GM19099 (cell line): ENCODE data around the gene RSPRY1.

ENCODE experiments used
- POLR2A ChIP-seq: IDR thresholded peaks from 3 replicates; pipeline ENCODE4 v1.6.1; 2011; ENCODE audit warnings: low read depth; ENCODE audit not compliant: insufficient read length; ENCODE audit errors: extremely low read depth

RSPRY1 gene

DNA sequence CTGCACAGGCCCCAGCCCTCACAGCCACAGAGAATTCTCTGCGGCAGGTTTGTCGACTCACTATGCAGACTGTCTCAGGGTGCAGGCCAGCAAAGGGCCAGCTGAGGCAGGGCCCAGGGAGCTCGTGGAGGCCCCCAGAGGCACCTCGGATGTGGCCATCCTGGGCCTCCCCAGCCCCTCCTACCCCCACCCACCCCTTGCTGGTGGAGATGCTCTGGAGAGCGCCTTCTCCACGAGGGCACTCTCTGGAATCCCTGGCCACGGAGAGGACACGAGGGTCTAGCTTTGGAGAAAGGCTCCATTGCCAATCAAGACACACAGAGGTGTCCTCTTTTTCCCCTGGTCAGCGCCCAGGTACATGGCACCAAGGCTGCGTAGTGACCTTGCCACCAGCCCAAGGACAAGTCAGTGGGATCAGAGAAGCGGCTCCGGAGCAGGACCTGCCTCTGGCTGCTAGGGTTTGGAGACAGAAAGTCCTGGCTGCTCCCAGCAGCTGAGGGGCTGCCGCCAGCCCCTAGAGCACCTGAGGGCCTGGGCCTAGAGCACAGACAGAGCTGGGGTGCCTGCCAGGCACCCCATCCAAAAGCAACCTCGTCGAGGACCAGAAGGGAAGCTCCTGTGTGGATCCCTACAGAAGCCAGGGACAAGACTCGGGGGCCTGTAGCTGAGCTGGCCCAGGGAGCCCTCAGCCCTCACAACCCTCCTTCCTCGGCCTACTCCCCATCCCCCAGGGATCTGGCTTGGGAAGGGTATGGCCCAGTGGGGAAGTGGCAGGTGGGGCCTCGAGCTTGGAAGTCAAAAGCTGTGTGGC lies 77.6 kb downstream of the RSPRY1 start:
- no peak for TF ChIP-seq POLR2A

DNA sequence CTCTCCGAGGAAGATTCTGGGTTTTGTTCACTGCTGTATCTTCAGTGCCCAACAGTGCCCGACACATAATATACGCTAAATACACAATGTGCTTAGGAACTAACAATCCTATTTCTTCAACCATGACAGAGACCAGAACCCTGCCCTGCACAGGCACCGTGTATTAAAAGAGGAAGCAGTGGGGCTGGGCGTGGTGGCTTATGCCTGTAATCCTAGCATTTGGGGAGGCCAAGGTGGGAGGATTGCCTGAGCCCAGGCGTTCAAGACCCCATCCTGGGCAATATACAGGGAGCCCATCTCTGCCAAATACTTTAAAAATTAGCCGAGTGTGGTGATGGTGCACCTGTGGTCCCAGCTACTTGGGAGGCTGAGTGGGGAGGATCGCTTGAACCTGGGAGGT lies 78.3 kb downstream of the RSPRY1 start:
- no peak for TF ChIP-seq POLR2A

DNA sequence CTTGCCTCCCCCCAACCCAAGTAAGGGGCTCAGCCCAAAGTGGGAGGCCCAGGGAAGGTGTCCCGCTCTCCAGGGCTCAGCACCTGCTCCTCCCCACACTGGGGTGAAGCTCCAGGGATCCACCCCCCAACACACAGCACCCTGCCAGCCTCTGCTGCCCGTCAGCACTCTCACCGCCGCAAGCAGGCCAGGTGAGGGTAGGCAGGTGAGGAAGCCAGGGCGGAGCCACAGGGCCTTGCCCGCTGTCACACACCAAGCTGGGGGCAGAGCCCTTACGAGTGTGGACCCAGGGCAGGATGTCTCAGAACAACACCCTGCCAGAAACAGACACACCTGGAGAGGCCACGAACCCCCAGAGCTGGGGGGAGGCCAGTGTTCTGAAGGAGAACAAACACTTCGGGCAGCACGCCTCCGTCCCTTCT lies 78.8 kb downstream of the RSPRY1 start:
- TF ChIP-seq POLR2A, result no peak

DNA sequence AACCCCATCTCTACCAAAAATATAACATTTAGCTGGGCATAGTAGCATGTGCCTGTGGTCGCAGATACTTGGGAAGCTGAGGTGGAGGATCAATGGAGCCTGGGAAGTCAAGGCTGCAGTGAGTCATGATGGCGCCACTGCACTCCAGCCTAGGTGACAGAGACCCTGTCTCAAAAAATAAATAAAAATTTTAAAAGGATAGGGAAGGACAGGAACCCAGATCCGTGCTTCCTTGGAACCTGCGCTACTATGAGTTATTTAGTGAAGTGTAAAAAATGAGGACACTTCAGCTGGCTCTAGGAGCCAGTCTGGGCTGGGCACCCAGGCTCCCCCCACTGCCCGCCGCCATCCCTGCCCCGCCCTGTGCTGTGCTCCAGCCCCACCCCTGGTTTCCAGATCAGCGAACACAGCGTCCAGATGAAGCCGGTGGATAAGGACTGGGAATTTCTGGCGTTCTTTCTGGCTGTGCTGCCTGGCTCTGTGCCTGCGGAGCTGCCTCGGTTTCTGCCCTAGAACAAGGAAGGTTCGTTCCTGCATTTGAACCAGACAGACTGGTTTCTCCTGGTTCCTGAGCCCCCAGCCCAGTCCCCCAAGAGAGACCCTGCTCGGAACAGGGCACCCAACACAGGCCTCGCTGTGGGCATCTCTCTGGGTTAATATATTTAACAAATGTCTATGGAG lies 79.9 kb downstream of the RSPRY1 start:
- no peak for TF ChIP-seq POLR2A

DNA sequence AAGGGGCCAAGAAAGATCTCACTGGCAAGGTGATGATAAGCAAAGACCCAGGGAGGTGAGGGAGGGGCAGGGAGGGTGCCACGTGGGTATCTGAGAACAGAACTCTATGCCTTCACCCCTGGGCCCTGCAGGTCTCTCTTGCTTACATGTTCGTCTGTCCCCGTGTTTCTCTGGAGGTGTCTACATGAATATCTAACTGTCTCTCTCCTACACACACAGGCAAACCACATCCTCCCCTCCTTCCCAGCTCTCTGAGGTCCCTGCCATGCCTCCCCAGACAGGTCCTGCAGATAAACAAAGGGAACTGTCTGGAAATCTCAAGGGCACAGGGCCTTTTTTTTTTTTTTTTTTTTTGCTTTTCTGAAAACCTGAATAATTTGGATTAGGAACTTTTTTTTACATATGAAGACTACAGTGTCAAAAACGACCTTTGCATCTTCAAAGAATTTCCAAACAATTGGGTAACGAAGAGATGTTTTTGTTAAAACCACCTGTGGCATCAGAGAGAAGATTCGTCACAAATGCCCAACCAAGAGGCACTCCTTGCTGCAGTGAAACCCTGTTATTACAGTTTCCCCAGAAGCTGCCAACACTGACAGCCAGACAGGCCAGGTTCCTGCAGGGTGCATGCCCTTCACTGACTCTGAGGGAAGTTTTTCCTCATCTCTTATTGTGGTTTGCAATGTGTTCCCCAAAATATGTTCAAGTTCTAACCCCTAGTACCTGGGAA lies 80.6 kb downstream of the RSPRY1 start:
- no peak for TF ChIP-seq POLR2A

DNA sequence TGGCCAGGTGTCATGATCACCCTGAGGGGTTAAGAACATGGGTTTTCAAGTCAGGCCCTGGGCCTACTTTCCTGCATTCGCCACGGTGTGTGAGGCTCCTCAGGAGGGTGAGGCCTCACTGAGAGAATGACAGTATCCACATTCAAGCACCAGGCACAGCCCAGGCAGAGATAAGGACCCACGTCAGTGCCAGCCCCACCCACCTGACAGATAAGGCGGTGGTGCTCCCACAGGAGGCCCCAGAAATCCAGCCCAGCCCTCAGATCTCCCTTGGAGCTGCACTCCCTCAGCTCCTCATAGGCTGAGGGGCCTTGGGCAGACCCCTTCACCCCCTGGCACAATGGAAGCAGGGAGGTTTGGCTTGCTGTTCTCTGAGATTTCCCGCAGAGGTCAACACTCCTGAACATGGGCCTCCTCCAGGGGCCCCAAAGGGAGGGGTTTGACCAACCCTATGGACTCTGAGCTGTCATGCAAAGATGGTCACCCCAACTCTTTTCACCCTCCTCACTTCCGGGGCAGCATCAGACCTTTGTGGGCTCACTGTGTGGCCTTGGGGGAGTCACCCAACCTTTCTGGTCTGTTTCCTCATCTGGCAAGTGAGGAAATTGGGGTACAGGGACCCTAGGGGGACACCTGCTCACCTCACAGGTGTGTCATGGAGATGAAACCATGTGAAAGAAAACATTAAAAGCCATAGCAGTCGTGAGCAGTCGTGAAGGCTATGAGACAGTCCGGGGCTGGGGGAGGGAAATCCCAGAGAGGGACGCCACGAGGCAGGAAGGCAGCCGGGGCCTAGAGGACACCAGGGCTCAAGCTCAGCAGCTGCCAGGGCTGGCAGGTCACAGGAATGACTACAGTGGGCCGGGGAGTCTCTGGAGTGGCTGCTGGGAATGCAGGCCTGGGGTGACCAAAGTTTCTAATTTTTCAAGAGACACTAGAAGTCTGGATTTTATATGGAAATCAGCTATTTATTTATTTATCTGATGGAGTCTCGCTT lies 83.0 kb downstream of the RSPRY1 start:
- no peak for TF ChIP-seq POLR2A

DNA sequence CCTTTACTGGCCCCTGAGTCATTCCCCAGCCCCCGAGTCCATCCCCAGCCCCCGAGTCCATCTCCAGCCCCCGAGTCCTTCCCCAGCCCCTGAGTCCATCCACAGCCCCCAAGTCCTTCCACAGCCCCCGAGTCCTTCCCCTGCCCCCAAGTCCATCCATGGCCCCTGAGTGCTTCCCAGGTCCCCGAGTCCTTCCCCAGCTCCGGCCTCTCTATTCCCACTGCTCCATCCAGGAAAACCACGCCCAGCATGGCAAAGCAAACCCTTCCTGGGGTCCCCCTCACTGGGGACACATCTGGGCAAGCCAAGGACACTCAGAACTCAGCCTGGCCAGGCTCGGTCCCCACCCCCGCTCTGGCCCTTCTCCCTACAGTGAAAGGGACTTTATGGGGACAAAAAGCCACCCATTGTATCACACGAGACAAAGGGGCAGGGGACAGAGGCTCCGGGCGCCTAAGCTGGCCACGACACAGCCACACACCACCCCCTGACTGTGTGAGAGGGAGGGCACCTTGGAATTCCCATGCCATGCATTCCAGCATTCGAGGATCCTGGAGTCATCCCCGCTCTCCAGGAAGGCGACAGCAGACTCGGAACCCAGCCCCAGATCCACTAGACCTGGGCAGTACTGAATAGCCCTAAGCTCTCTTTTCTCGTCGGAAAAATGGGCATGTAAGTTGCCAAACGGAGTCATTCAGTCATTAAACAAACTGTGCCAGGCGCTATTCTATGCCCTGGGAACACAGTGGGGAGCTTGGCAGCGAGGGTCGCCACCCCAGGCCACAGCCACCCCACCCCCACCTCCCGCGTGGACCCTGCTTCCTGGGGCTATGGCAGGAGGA lies 84.3 kb downstream of the RSPRY1 start:
- TF ChIP-seq POLR2A, result no peak

DNA sequence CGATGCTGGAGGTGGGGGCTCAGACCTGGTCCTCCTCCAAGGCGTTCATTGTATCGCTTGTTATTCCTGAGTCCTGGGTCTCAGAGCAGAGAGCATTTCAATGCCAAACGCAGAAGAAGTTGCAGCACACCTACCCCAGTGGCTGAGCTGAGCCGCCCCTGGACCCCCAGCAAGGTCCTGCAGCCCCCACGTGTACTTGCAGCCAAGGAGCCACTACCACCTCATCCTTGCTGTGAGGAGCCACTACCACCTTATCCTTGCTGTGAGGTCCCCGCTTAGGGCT lies 84.9 kb downstream of the RSPRY1 start:
- TF ChIP-seq POLR2A, result no peak

DNA sequence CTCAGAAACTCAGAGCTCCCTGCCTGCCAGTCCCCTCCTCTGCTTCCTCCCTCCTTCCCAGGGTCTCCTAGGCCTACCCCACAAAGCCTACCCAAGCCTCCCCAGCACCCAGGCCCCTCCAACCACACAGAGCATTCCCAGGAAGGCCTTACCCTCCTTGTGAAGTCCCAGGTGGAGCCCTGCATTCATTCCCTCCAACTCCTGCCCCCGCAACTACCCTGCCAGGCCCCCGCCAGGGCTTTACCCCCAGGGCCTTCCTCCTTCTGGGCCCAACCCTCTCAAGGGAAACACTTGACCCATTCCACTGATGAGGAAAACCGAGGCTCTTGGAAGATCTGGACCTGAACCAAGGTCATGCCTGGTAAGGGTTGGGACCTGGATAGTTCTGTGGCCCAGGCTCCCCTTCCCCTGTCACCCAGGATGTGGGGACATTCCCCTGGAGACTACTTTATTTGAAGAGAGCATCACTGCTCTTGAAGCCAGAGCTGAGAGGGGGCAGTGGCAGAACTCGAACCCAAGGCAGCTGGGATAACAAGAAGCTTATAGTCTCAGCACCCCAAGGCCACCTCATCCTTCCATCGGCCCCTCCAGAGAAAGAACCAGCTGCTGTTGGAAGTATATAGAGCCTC lies 85.9 kb downstream of the RSPRY1 start:
- no peak for TF ChIP-seq POLR2A

DNA sequence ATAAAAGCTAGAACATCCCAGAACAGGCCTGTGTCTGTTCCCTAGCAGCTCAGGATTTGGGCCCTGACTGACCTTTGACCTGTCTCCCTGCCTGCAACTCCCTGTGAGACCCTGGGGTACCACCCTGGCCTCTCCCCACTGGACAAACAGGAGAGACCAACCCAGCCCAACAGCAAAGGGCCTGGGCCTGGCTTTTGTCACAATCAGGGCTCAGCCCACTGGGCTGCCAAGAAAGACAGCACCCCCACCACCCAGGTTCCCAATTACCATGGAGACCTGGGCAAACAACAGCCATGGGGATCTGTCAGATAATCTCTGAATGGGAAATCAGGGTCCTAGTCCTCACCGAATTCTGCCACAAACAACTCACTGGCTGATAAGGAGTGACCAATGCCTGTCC lies 87.2 kb downstream of the RSPRY1 start:
- no peak for TF ChIP-seq POLR2A

DNA sequence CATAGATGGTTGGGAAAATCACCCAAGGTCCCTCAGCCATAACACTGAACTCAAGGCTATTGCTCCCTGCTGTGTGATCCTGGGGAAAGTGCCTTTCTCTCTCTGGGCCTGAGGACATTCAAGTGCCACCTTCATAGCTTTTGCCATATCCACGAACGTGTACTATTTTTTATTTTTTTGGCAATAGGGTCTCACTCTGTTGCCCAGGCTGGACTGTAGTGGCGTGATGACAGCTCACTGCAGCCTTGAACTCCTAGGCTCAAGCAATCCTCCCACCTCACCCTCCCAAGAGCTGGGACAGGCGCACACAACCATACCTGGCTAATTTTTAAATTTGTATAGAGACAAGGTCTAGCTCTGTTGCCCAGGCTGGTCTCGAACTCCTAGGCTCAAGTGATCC lies 87.7 kb downstream of the RSPRY1 start:
- TF ChIP-seq POLR2A, result no peak

DNA sequence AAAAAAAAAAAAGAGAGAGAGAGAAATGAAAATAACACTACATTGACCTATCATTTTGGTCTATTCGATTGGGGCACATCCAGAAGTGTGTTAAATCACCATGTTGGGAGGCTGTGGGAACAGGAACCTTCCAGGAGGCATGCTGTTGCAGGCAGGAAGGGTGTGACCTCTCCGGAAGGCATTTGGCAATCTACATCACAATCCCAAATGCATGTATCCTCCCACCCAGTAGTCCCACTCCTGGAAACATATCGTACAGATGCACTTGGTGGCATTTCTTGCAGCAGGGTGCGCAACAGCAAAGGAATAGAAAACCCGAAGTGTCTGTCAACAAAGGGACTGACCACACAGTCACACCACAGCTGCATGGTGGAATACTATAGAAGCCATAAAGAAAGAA lies 90.5 kb downstream of the RSPRY1 start:
- no peak for TF ChIP-seq POLR2A

DNA sequence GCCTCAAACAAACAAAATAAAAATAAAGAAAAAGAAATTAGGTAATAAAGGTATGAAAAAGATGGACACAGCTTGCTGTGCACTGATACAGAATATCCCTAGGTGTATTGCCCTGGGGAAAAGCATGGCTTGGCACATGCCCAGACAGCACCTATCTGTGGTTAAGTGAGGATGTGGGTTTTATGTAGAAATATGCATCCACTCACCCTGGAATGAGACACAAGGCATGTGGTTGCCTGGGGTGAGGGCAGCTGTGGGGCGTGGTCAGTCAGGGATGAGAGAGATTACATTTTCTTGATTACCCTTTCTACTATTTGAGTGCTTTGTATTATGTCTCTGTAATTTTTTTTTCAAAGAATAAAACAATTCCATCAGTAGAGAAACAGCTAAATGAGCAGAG lies 91.5 kb downstream of the RSPRY1 start:
- no peak for TF ChIP-seq POLR2A
